Keratinocyte (primary cell): Measurements from ENCODE around the gene PCDH15. TPM values are rescaled to one million over a fixed set of nuclear protein-coding genes. Genes with fewer than 3 reads are reported as not detected.
A peak's percentile ranks its signal among the peaks of the same experiment; 100 is the strongest.

Source experiments
- DNase-seq: peaks from one replicate; pipeline ENCODE4 v3.0.0-alpha.2; 2011; ENCODE audit warnings: low read depth, missing footprints, low spot score
- FAIRE-seq: peaks from 2 replicates; lab custom pipeline; 2011; peaks lifted over from hg19 to GRCh38; lab: Jason Lieb, UNC
- H2AFZ ChIP-seq: 2 replicates; pipeline ENCODE4 v1.6.0; 2012; ENCODE audit warnings: low read length, control low read depth, inconsistent platforms; ENCODE audit not compliant: control insufficient read depth
- H3K27ac ChIP-seq: 2 replicates; pipeline ENCODE4 v1.5.1; 2011; ENCODE audit warnings: low read length; ENCODE audit not compliant: control insufficient read depth, insufficient read depth
- H3K27me3 ChIP-seq: 3 replicates; pipeline ENCODE4 v1.6.0; 2011; ENCODE audit warnings: low read length; ENCODE audit not compliant: control insufficient read depth, insufficient read depth; ENCODE audit errors: extremely low read depth
- H3K36me3 ChIP-seq, 2 experiments: 2 replicates in 1 of 2; 3 replicates in 1 of 2; pipeline ENCODE4 v1.5.1; 2011; ENCODE audit warnings: low read length in 2 of 2, mild to moderate bottlenecking in 1 of 2; ENCODE audit not compliant: control insufficient read depth in 2 of 2, insufficient read depth in 2 of 2; ENCODE audit errors: extremely low read depth in 1 of 2
- H3K4me1 ChIP-seq: 3 replicates; pipeline ENCODE4 v1.5.1; 2011; ENCODE audit warnings: low read length; ENCODE audit not compliant: control insufficient read depth, insufficient read depth; ENCODE audit errors: extremely low read depth
- H3K4me2 ChIP-seq: 3 replicates; pipeline ENCODE4 v1.6.0; 2011; ENCODE audit warnings: low read depth, low read length; ENCODE audit not compliant: control insufficient read depth, insufficient read depth; ENCODE audit errors: extremely low read depth
- H3K4me3 ChIP-seq, 3 experiments: fragments of 200-600 bp in 1 of 3; sonication (generic) in 1 of 3; 2 replicates in 2 of 3; 3 replicates in 1 of 3; pipeline ENCODE4 v1.5.1; 2011 to 2016; ENCODE audit warnings: low read length in 3 of 3, mild to moderate bottlenecking in 3 of 3, control low read depth in 2 of 3, inconsistent platforms in 1 of 3, low read depth in 1 of 3, mixed read lengths in 1 of 3, mixed run types in 1 of 3, moderate library complexity in 1 of 3; ENCODE audit not compliant: control insufficient read depth in 2 of 3, insufficient read depth in 2 of 3; ENCODE audit errors: extremely low read depth in 1 of 3
- H3K79me2 ChIP-seq: 2 replicates; pipeline ENCODE4 v1.6.0; 2012; ENCODE audit warnings: low read length; ENCODE audit not compliant: control insufficient read depth, insufficient read depth
- H3K9ac ChIP-seq: 3 replicates; pipeline ENCODE4 v1.6.0; 2011; ENCODE audit warnings: low read length; ENCODE audit not compliant: control insufficient read depth, insufficient read depth; ENCODE audit errors: extremely low read depth
- H3K9me1 ChIP-seq: 3 replicates; pipeline ENCODE4 v1.6.0; 2011; ENCODE audit warnings: low read length; ENCODE audit not compliant: control insufficient read depth, insufficient read depth; ENCODE audit errors: extremely low read depth
- H3K9me3 ChIP-seq: 2 replicates; pipeline ENCODE4 v1.5.1; 2012; ENCODE audit warnings: low read depth, low read length; ENCODE audit not compliant: control insufficient read depth
- H4K20me1 ChIP-seq: 3 replicates; pipeline ENCODE4 v1.6.0; 2011; ENCODE audit warnings: low read length; ENCODE audit not compliant: control insufficient read depth, insufficient read depth; ENCODE audit errors: extremely low read depth
- CTCF ChIP-seq, 3 experiments: IDR thresholded peaks in 1 of 3; conservative IDR thresholded peaks in 1 of 3; optimal IDR thresholded peaks in 1 of 3; 2 replicates in 2 of 3; 3 replicates in 1 of 3; pipeline versions ENCODE3 to v1.5.1; 2011; ENCODE audit warnings: low read length in 3 of 3, mild to moderate bottlenecking in 3 of 3, moderate library complexity in 2 of 3, control low read depth in 1 of 3, inconsistent platforms in 1 of 3; ENCODE audit not compliant: insufficient read depth in 2 of 3; ENCODE audit errors: extremely low read depth in 1 of 3
- EZH2 ChIP-seq: IDR thresholded peaks from one replicate; pipeline ENCODE4 v1.6.1; 2012; ENCODE audit warnings: inconsistent platforms, mild to moderate bottlenecking, low read length, moderate library complexity
- dilution Hi-C: fragments of 300-500 bp; cut with MboI; formaldehyde crosslinking; loops from one replicate; pipeline ENCODE4 v1.7.0; 2020; ENCODE audit warnings: low sequenced_read_pairs; ENCODE audit not compliant: extremely low pct_ligation_motif_present
- polyA plus RNA-seq, 5 experiments: library from polyadenylated mRNA; depleted of rRNA in 3 of 5; stranded (reverse) in 3 of 5; stranded (forward) in 1 of 5; unstranded in 1 of 5; fragments of >200 nt; gene quantifications; 1 replicate in 1 of 5; 2 replicates in 3 of 5; 3 replicates in 1 of 5; pipeline versions ENCODE4 v1.2.1 to v1.2.3, GENCODE V29; 2011 to 2012; ENCODE audit warnings: missing spikeins in 2 of 5, low read depth in 1 of 5, low replicate concordance in 1 of 5

The PCDH15 gene
- polyA plus RNA-seq, 1 donor (not counting 4 experiments of a cell fraction or from before 2014, with no cell fraction given): not detected

DNA sequence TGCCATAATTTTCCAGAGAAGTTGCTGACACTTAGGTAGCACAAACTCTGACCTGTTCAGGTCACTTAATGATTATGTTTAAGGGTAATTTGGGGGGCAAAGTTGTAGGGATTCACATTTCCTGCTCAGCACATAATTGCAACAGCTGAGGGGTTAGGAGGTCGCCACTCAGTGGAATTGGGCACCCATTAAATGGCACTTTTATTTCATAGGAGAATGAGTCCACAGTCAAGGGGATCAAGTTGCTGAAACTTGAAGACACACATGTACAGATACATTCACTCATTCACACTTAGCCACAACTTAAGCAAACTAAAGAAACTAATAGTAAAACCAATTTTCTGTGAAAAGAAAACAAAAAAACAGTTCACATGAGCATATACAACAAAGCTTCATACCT is 1.5 kb downstream of the PCDH15 start:
- no peak for TF ChIP-seq EZH2
- FAIRE-seq: no peak
- dilution Hi-C loops: no loop called here

DNA sequence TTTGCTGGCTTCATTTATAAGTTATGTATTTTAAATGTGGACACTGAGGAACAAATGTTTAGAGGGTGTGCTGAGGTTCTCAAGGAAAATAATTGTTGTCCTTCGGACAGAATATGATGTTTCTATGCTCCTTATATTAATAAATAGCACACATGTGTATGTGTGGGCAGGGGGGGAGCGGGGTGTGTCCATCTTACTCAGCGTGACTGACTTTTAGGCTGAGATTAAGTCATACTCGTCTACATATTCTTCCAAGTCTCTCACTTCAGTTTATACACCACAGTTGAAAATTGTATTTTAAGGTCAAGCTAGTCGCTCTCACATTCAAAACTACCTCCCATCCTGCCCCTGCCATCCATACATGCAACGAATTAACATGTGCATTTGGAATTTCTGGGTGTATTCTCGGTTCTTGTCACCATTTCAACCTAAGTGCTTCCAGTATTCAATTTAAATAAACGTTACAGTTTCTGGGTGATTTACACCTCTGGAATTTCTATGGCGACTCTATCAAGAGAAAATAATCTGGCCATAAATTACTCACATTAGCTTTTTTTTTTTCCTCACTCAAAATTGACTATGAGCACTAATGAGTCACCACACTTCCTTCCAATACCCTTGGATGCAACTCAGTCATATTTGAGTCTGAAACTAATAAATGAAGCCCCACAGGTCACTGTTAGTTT is 3.3 kb downstream of the PCDH15 start:
- peaks cover 5% of the 10 kb centered on the region for H3K4me1 ChIP-seq
- H3K4me3 ChIP-seq: peak overlapping the region in 1 of 3 experiments; percentile 36
- H3K9me1 ChIP-seq: no peaks in the 10 kb centered on the region
- dilution Hi-C loops: no loop called here
- peak overlapping the region; percentile 25 for H3K27ac ChIP-seq
- peak overlapping the region; percentile 57 for H3K4me2 ChIP-seq
- DNase-seq (no peak), FAIRE-seq (no peak)
- no peaks in the 10 kb centered on the region for H4K20me1 ChIP-seq
- no peaks in the 10 kb centered on the region for H3K27me3 ChIP-seq
- H2AFZ ChIP-seq: peak overlapping the region; percentile 85
- H3K79me2 ChIP-seq: no peaks in the 10 kb centered on the region
- H3K9ac ChIP-seq: no peak overlapping the region
- H3K9me3 ChIP-seq: no peaks in the 10 kb centered on the region
- TF ChIP-seq EZH2: no peak
- no peak for TF ChIP-seq CTCF (optimal IDR thresholded peaks at IDR 0.05 in 1 of 3, IDR thresholded peaks at IDR 0.05 in 1 of 3, conservative IDR thresholded peaks at IDR 0.05 in 1 of 3; ENCODE audit: extremely low read depth in 1 of 3, insufficient read depth in 2 of 3, low read length in 3 of 3)
- no peaks in the 10 kb centered on the region for H3K36me3 ChIP-seq

More for the DNA sequence above, 1.5 kb downstream of the PCDH15 start:
- no peaks in the 10 kb centered on the region for H3K27me3 ChIP-seq
- H3K9me1 ChIP-seq: no peaks in the 10 kb centered on the region
- H2AFZ ChIP-seq: no peak overlapping the region
- H3K4me1 ChIP-seq: peaks cover 5% of the 10 kb centered on the region
- no peak overlapping the region for H3K27ac ChIP-seq
- no peaks in the 10 kb centered on the region for H3K36me3 ChIP-seq
- H4K20me1 ChIP-seq: no peaks in the 10 kb centered on the region
- no peaks in the 10 kb centered on the region for H3K9me3 ChIP-seq
- H3K4me2 ChIP-seq: no peak overlapping the region
- H3K79me2 ChIP-seq: no peaks in the 10 kb centered on the region
- no peak overlapping the region for H3K9ac ChIP-seq
- H3K4me3 ChIP-seq: no peak overlapping the region
- no peak for DNase-seq
